D721Med (cell line): Measurements from ENCODE around the gene KIAA1614.

Experiments used
- DNase-seq: peaks from one replicate; pipeline ENCODE4 v3.0.0; 2011; ENCODE audit warnings: low spot score; ENCODE audit not compliant: insufficient read length
- FAIRE-seq: peaks from 2 replicates; lab custom pipeline; 2011; peaks lifted over from hg19 to GRCh38; lab: Jason Lieb, UNC
- TF ChIP-seq, protein P1 (sequence below): IDR thresholded peaks from 2 replicates; pipeline ENCODE4 v1.5.1; 2012; ENCODE audit warnings: mild to moderate bottlenecking, control low read depth; ENCODE audit not compliant: insufficient read depth; ENCODE audit errors: missing control alignments

Gene KIAA1614

DNA sequence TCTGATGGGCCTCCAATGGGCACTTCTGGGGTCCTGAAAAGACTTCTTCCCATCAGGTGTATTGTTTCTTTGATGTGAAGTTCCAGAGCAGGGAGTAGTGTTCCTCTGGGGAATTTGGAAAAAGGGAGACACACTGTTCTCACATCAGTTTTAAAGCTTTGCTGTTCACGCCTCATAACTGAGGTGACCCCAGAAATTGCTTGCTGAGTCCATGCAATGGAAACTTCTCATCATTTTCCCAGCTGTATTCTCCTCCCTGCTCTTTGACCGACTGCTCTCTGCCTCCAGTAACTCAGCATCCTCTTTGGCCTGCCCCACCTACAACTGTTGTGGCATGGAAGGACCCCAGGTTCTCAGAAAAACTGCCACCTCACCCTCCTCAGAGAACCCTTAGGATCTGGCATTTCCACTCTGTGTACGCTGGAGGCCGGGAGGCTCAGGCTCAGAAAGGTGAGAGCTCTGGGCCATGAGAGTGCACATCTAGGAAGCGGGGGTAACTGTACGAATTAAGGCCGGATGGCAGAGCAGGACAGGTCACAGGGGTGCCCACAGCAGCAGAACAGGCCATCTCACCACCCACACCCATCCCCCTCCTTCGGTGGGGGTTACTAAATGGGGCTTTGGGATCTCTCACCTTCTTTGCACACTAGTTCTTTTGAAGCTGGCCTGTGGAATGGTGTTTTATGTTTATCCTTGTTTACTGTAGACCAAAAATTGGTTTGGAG lies 58.7 kb downstream of the KIAA1614 start:
- no peak for FAIRE-seq
- TF ChIP-seq, protein P1, sequence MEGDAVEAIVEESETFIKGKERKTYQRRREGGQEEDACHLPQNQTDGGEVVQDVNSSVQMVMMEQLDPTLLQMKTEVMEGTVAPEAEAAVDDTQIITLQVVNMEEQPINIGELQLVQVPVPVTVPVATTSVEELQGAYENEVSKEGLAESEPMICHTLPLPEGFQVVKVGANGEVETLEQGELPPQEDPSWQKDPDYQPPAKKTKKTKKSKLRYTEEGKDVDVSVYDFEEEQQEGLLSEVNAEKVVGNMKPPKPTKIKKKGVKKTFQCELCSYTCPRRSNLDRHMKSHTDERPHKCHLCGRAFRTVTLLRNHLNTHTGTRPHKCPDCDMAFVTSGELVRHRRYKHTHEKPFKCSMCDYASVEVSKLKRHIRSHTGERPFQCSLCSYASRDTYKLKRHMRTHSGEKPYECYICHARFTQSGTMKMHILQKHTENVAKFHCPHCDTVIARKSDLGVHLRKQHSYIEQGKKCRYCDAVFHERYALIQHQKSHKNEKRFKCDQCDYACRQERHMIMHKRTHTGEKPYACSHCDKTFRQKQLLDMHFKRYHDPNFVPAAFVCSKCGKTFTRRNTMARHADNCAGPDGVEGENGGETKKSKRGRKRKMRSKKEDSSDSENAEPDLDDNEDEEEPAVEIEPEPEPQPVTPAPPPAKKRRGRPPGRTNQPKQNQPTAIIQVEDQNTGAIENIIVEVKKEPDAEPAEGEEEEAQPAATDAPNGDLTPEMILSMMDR: no peak
- DNase-seq: no peak

DNA sequence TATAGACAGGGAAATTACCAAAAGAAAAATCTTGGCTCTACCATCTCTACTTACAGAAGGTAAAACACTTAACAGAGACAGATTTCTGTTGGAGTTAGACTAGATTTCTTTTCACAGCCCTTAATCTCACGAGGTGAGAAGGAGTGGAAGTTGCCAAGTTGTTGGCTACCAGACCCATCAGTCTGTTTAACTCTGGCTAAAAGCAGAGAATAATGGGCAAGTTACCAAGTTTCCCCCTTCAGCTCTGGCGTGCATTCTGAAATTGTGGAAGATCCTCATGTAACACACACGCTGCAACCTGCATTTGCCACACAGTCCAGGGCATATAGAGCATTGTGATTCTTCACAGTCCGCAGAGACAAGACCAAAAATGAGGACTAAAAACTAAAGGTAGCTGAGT lies 60.7 kb downstream of the KIAA1614 start:
- DNase-seq (no peak), FAIRE-seq (no peak)
- TF ChIP-seq, protein P1: no peak

DNA sequence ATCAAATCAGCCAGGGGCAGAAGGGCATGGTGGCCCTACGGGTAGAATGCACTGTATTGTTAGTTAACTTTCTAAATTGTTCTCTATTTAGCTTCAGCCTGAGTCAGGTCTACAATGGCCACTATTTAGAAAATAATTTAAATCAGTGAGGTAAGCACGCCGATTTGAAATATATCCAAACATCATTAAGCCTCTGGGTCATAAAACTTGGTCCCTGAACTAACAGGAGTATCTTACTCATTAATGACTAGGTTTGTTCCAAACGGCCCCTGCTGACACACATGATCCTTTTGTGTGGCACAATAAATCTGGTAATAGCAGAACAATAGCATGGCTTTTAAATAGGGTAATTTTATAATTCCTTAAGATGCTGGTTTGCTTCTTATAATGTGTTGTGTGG lies 61.5 kb downstream of the KIAA1614 start:
- FAIRE-seq (no peak), DNase-seq (no peak)
- TF ChIP-seq, protein P1: no peak

DNA sequence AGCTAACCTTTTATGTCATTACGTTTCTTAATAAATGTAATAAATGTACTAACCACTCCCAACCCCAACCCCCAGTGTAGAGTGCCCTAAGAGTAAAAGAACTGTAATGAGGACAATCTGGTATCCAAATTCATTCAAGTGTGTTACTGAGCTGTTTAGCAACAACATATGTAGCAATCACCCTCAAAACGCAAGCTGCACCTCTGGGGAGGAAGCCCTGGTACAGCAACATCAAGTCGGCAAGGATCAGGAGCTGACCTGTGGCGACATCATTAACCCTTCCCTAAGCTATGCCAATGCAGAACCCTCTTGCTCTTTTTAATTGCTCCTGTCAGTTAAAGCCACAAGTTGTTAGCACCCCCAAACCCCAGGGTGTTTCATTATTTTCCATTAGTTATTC lies 62.9 kb downstream of the KIAA1614 start:
- TF ChIP-seq, protein P1: no peak
- DNase-seq (no peak), FAIRE-seq (no peak)

DNA sequence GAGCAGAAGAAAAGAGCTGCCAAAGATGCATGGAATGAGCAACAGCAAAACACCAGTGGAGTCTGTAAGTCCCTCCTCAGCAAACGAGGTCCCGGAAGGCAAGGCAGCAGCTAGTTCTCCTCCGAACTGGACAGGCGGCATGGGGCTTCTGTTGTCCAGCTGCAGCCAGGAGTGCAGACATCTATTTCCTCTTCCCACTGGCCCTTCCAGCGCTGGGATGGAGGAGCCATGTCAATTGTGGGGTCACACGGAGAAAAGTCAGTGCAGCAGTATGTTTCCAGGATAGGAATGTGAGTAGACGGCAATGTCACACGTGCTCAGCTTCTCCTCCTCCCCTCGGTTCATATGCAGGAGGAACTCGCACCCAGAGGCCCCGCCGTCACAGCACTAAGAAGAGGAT lies 63.5 kb downstream of the KIAA1614 start:
- FAIRE-seq (no peak), DNase-seq (no peak)
- TF ChIP-seq, protein P1: no peak

DNA sequence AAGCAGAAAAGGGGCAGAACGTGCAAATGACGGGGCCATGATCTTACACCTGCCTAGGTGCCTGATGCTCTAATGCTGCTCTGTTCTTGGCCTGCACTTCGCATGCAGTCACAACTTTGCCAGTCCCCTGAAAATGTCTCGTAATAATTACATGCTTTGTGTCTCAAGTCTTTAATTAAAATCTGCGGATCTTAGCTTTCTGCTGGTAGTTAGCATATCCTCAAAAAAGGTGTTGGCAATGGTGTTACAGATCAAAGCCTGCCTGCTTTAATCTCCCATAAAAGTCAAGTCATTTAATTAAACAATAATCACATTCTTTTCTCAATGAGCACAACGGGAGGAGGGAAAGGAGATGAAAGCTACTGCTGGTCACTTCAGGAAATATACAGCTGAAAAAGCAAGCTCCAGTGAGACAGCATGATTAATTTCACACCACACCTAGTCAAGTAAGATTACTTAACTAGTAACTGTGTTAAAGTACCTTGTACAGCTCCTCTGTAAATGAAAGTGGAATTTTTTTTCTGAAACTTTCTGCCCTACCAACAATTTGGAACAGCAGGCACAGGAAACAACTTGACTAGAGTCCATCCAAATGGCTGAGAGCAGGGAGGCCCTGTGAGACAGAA lies 64.1 kb downstream of the KIAA1614 start:
- TF ChIP-seq, protein P1: no peak
- FAIRE-seq (no peak), DNase-seq (no peak)
